Liver (tissue), 3 donors: ENCODE measurements around the gene C6orf89.

Source experiments
- FOXA1 ChIP-seq: IDR thresholded peaks from 2 replicates; pipeline ENCODE4 v1.6.1; 2016; ENCODE audit warnings: antibody characterized with exemption
- FOXA2 ChIP-seq: IDR thresholded peaks from 2 replicates; pipeline ENCODE4 v1.6.1; 2016; ENCODE audit warnings: antibody characterized with exemption
- GABPA ChIP-seq, 2 donors: IDR thresholded peaks in 1 of 2; conservative IDR thresholded peaks in 1 of 2; 2 replicates each; pipeline ENCODE4 v1.6.1; 2016; ENCODE audit warnings: antibody characterized with exemption in 2 of 2, mild to moderate bottlenecking in 1 of 2, moderate library complexity in 1 of 2
- RAD21 ChIP-seq, 2 donors: IDR thresholded peaks; 2 replicates each; pipeline ENCODE4 v1.6.1; 2016; ENCODE audit warnings: antibody characterized with exemption in 2 of 2, mild to moderate bottlenecking in 2 of 2
- RXRA ChIP-seq, 2 donors: IDR thresholded peaks; 2 replicates each; pipeline ENCODE4 v1.6.1; 2017 to 2018; ENCODE audit warnings: antibody characterized with exemption in 2 of 2, mild to moderate bottlenecking in 1 of 2
- TAF1 ChIP-seq: conservative IDR thresholded peaks from 2 replicates; pipeline ENCODE4 v1.6.1; 2016; ENCODE audit warnings: antibody characterized with exemption, mild to moderate bottlenecking
- YY1 ChIP-seq: IDR thresholded peaks from 2 replicates; pipeline ENCODE4 v1.6.1; 2016; ENCODE audit warnings: antibody characterized with exemption, mild to moderate bottlenecking
- TF ChIP-seq, protein P1 (sequence below): fragments of 150-350 bp; IDR thresholded peaks from 2 replicates; pipeline ENCODE4 v1.5.1; 2017; ENCODE audit warnings: improper control_type of control experiment, low read depth, low read length; ENCODE audit not compliant: missing input control
- donor health status: healthy.
- donor health status: healthy.

DNA sequence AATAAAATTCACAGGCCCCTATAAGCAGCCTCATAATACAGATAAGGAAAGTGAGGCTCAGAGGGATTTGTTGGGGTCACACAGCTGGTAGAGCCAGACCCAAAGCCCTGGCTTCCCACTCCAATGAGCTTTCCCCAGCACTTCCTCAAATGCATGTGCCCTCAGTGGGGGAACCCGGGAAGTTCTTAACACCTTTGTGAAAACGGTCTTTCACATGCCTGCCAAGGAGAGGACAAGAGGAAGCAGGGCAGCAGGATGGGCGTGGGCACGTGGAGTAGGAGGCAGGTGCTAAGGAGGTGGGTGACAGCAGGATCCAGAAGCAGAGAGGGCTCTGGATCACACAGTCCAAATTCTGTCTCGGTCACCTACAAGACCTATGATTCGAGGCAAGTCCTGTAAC is 69.4 kb downstream of the C6orf89 start:
- TF ChIP-seq, protein P1, sequence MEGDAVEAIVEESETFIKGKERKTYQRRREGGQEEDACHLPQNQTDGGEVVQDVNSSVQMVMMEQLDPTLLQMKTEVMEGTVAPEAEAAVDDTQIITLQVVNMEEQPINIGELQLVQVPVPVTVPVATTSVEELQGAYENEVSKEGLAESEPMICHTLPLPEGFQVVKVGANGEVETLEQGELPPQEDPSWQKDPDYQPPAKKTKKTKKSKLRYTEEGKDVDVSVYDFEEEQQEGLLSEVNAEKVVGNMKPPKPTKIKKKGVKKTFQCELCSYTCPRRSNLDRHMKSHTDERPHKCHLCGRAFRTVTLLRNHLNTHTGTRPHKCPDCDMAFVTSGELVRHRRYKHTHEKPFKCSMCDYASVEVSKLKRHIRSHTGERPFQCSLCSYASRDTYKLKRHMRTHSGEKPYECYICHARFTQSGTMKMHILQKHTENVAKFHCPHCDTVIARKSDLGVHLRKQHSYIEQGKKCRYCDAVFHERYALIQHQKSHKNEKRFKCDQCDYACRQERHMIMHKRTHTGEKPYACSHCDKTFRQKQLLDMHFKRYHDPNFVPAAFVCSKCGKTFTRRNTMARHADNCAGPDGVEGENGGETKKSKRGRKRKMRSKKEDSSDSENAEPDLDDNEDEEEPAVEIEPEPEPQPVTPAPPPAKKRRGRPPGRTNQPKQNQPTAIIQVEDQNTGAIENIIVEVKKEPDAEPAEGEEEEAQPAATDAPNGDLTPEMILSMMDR = no peak
- TF ChIP-seq RAD21 (IDR thresholded peaks at IDR 0.05) (no peak), RXRA (IDR thresholded peaks at IDR 0.05) (no peak), YY1 (no peak), GABPA (IDR thresholded peaks at IDR 0.05 in 1 of 2, conservative IDR thresholded peaks at IDR 0.05 in 1 of 2) (no peak), TAF1 (no peak), FOXA1 (no peak), FOXA2 (no peak)
